Upper lobe of right lung (tissue), 1 donor: ENCODE measurements around the gene RAD50. TPM values are rescaled to one million over a fixed set of nuclear protein-coding genes. Genes with fewer than 3 reads are reported as not detected.

ENCODE experiments used
- ATAC-seq: fragments of 200-7000 bp; cut with Tn5 transposase; one replicate; pipeline ENCODE4 v1.9.1; 2020; ENCODE audit warnings: mild to moderate bottlenecking, moderate library complexity
- DNase-seq: peaks from one replicate; pipeline ENCODE4 v3.0.0-alpha.2; 2020
- H3K27ac ChIP-seq: fragments of 200-600 bp; one replicate; pipeline ENCODE4 v1.8.0; 2022
- H3K27me3 ChIP-seq: fragments of 200-600 bp; one replicate; pipeline ENCODE4 v1.8.0; 2022; ENCODE audit warnings: mild to moderate bottlenecking
- H3K36me3 ChIP-seq: fragments of 200-600 bp; one replicate; pipeline ENCODE4 v1.8.0; 2022
- H3K4me1 ChIP-seq: fragments of 200-600 bp; one replicate; pipeline ENCODE4 v1.8.0; 2022
- H3K4me3 ChIP-seq: fragments of 200-600 bp; one replicate; pipeline ENCODE4 v1.8.0; 2022; ENCODE audit warnings: mild to moderate bottlenecking
- H3K9me3 ChIP-seq: fragments of 200-600 bp; one replicate; pipeline ENCODE4 v1.8.0; 2022
- CTCF ChIP-seq: fragments of 200-600 bp; IDR thresholded peaks from one replicate; pipeline ENCODE4 v1.8.0; 2022; ENCODE audit warnings: antibody characterized with exemption
- intact Hi-C: fragments of 100-400 bp; cut with DNase I; formaldehyde crosslinking; loops from one replicate; pipeline ENCODE4 v1.11.0; 2022
- total RNA-seq: library from RNA; stranded (reverse); fragmentation: NEBNext Ultra II Directional; extraction: Animal tissue kit (Norgen Biotek cat#: 25700); gene quantifications from one replicate; pipeline ENCODE4 v1.2.1, GENCODE V29; 2021
- donor health status: DM: no; HTN: yes; CAD: no; lungs with severe emphysema.

Gene RAD50
- total RNA-seq, 1 donor from 2014 or later: 32.8 TPM

GRCh38 chr5:132679717-132680380, 123.1 kb downstream of the RAD50 start:
- no peaks in the 10 kb centered on the region for H3K36me3 ChIP-seq
- no peaks in the 10 kb centered on the region for H3K9me3 ChIP-seq
- H3K27me3 ChIP-seq: no peaks in the 10 kb centered on the region
- H3K4me1 ChIP-seq: peaks cover 12% of the 10 kb centered on the region
- intact Hi-C loops: no loop called here
- DNase-seq: no peak
- H3K27ac ChIP-seq: no peak overlapping the region
- TF ChIP-seq CTCF: no peak
- peak; percentile 54 for ATAC-seq
- H3K4me3 ChIP-seq: no peak overlapping the region

GRCh38 chr5:132680780-132681475, 124.2 kb downstream of the RAD50 start:
- intact Hi-C loops: no loop called here
- ATAC-seq (no peak), DNase-seq (no peak)
- Histone ChIP-seq H3K27me3 (no peaks in the 10 kb centered on the region), H3K4me3 (no peak overlapping the region), H3K36me3 (no peaks in the 10 kb centered on the region), H3K27ac (no peak overlapping the region), H3K4me1 (peaks cover 8% of the 10 kb centered on the region), H3K9me3 (no peaks in the 10 kb centered on the region)
- no peak for TF ChIP-seq CTCF

- H3K4me3 ChIP-seq: no peak overlapping the region
- ATAC-seq: no peak
- intact Hi-C loops: no loop called here
Measured at GRCh38 chr5:132681476-132681831, 124.7 kb downstream of the RAD50 start.

GRCh38 chr5:132681983-132682382, 125.2 kb downstream of the RAD50 start:
- intact Hi-C loops: no loop called here
- Histone ChIP-seq H3K9me3 (no peaks in the 10 kb centered on the region), H3K4me1 (peaks cover 4% of the 10 kb centered on the region), H3K27me3 (no peaks in the 10 kb centered on the region), H3K36me3 (no peaks in the 10 kb centered on the region), H3K27ac (no peak overlapping the region), H3K4me3 (no peak overlapping the region)
- DNase-seq (no peak), ATAC-seq (no peak)
- TF ChIP-seq CTCF: no peak

More at GRCh38 chr5:132681476-132681831, 124.7 kb downstream of the RAD50 start:
- DNase-seq: no peak
- Histone ChIP-seq H3K27me3 (no peaks in the 10 kb centered on the region), H3K4me1 (peaks cover 8% of the 10 kb centered on the region), H3K27ac (no peak overlapping the region), H3K9me3 (no peaks in the 10 kb centered on the region), H3K36me3 (no peaks in the 10 kb centered on the region)
- TF ChIP-seq CTCF: no peak

GRCh38 chr5:132684491-132684890, 127.7 kb downstream of the RAD50 start:
- ATAC-seq (no peak), DNase-seq (no peak)
- no peak overlapping the region for H3K4me3 ChIP-seq
- H3K4me1 ChIP-seq: no peaks in the 10 kb centered on the region
- H3K27ac ChIP-seq: no peak overlapping the region
- H3K9me3 ChIP-seq: no peaks in the 10 kb centered on the region
- TF ChIP-seq CTCF: no peak
- H3K36me3 ChIP-seq: no peaks in the 10 kb centered on the region
- intact Hi-C loops: no loop called here
- no peaks in the 10 kb centered on the region for H3K27me3 ChIP-seq
